Dedifferentiated amniotic fluid mesenchymal stem cell (primary cell): ENCODE results near the gene LIN9.
"Not testable (repeated sequence)": the region's sequence is repeated elsewhere in the genome, so short reads cannot be mapped to it uniquely, and the experiment has no call there.

ENCODE experiments used
- DNase-seq: peaks from one replicate; pipeline ENCODE4 v3.0.0-alpha.2; 2016; ENCODE audit errors: extremely low spot score

Gene LIN9

DNA sequence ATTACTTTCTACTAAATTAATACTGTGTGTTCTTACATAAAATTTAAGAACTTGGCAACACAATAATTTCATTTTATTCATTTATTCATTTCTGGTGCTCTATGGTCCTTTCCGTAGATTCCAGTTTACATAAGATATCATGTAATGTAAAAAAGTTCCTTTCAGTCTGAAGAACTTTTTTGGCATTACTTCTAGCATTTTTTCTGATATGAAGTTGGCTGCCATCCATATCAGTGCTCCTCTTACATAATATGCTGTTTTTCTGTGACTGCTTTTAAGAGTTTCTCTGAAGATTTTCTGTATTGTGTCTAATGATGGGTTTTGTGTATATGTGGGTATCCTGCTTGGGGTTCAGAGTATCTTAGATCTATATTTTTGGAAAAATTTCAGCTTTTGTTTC is 34.8 kb downstream of the LIN9 start:
- DNase-seq = no peak

DNA sequence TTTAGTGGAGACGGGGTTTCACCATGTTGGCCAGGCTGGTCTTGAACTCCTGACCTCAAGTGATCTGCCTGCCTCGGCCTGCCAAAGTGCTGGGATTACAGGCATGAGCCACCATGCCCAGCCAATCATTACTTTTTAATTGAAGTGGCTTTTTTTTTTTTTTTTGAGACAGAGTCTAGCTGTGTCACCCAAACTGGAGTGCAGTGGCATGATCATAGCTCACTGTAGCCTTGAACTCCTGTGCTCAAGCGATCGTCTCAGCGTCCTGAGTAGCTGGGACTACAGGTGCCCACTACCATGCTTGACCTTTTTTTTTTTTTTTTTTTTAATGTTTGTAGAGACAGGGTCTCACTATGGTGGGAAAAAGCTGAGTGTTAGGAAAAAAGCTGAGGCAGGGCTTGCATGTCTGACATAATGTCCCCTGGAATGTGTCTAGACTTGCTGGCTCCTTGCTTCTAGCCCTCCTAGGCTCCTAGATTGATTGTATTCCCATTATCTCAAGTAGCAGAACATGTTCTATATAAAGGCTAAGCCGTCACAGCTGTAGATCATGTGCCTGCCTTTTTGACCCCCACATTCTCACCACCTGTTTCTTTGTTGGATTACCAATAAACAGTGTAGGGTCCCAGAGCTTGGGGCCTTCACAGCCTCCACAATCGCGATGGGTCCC is 36.6 kb downstream of the LIN9 start:
- DNase-seq = not testable (repeated sequence)

DNA sequence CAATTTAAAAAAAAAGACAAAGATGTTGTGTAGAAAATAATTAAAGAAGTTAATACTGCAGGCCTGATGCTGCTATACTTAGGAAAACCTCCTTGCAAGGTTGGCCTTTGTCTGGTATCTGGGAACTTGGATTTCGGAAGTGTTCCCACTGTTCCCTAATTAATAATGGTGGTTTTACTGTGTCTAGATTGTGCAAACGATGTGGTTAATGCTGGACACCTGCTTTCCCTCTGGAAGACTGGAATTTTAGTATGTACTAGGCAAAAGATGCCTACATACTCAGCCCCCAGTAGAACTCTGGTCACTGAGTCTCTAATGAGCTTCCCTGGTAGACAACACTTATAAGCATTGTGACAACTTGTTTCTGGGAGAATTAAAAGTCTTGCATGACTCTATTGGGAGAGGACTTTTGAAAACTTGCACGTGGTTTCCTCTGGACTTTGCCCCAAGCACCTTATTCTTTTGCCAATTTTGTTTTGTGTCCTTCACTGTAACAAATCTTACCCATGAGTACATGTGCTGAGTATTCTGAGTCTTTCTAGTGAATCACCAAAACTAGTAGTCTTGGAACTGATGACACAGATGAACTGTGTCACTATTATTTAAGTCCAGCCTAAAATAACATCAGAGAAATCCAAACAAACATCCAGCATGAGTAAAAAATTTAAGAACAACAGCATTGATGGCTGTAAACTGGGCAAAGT is 40.4 kb downstream of the LIN9 start:
- DNase-seq = peak; percentile 15

DNA sequence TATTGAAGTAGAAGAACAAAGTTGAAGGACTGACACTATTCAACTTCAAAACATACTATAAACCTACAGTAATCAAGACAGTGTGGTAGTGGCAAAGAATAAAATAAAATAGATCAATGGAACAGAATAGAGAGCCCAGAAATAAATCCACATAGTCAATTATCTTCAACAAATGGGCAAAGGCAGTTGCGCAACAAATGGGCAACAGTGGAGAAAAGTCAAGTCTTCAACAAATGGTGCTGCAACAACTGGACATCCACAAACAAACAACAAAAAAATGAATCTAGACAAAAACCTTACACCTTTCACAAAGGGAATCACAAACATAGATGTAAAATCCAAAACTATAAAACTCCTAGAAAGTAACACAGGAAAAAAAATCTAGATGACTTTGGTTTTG is 47.1 kb downstream of the LIN9 start:
- DNase-seq = no peak

DNA sequence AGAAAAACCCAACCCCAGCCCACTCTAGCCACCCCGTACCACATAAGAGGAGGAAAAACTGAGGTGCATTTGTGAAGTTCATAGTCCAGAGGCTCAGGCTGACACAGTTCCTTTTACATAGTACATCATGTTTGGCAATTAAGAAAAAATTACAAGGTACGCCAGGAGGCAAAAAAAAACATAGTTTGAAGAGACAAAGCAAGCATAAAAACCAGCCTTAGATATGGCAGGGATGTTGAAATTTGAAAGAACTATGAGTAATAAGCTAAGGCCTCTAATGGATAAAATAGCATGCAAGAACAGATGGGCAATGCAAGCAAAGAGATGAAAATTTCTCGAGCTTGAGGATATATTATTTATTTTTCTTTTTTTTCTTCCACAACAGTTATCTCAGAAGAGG is 53.6 kb downstream of the LIN9 start:
- no peak for DNase-seq

DNA sequence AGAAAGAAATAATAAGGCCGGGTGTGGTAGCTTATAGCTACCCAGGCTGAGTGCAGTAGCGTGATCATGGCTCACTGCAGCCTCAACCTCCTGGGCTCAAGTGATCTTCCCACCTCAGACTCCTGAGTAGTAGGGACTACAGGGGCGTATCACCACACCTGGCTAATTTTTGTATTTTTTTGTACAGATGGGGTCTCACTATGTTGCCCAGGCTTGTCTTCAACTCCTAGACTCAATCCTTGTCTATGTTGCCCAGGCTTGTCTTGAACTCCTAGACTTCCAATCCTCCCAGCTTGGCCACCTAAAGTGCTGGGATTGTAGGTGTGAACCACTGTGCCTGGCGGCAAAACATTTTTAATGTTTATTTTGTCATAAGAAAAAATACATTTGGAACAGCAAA is 55.0 kb downstream of the LIN9 start:
- DNase-seq = no peak

DNA sequence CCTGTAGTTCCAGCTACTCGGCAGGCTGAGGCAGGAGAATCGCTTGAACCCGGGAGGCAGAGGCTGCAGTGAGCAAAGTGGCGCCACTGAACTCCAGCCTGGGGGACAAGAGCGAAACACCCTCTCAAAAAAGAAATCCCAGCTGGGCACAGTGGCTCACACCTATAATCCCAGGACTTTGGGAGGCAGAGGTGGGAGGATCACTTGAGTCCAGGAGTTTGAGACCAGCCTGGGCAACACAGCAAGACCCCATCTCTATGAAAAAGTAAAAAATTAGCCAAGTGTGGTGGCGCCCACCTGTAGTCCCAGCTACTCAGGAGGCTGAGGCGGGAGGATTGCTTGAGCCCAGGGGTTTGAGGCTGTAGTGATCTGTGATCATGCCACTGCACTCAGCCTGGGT is 56.1 kb downstream of the LIN9 start:
- not testable (repeated sequence) for DNase-seq

DNA sequence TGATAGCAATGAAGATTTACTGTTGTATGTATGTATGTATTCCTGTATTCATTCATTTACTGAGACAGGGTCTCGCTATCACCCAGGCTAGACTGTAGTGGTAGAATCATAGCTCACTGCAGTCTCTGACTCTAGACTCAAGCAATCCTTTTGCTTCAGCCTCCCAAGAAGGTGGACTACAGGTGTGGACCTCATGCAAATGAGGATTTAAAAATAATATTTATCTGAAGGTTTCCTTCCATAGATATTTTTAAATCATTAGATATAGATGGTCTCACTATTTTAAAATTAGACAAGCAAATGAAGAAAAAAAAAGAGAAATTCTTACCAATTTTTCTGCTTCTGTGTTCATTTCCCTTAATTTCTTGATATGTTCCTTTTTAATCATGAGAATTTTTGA is 58.5 kb downstream of the LIN9 start:
- no peak for DNase-seq

DNA sequence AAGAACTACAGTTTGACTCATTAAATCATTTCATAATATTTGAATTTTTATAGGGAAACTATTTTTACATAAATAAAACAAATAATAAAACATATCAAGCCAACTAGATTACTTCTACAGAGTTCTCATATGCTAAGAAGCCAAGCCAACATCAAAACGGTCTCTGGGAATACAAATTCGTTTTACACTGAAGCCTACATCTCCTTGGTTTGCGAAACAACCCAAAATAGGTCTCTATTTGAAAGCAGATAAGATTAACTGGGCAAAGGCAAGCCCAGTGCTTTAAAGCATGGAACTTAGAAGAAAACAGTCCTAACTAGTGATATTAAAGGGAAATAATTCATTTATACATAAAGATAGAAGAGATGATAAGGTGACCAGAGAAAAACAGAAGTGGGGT is 60.2 kb downstream of the LIN9 start:
- no peak for DNase-seq

DNA sequence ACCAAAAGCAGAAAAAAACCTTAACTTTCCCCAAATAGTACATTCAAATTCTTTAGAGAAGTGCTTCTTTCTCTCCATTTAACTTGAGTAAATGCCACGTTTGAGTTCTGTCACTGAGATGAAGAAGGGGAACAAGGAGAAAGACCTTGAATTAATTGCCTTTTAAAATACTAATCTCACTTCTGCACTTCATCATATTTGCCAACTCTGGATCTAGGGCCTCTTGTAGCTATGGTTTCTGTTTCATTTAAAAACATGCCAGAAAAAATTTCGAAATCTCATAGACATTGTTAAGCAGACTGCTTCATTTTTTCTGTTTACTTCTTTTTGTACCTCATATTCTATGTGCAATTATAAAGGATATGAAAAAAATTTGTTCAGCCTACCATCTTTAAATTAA is 60.9 kb downstream of the LIN9 start:
- DNase-seq = peak; percentile 61

DNA sequence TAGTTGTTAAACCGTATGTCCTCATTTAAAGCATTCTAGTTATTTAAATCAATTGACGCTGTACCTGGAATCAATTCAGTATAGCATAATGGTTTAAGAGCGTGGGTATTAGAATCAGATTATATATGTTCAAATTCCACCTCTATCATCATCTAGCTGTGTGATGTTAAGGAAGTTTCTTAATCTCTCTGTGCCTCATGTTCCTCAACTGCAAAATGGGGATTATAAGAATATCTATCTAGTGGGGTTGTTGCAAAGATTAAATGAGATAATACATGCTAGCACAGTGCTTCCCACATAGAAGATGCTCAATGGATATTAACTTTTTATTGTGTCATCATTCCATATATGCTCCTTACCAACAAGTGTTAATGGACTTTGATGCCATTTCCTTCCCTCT is 69.5 kb downstream of the LIN9 start:
- no peak for DNase-seq

DNA sequence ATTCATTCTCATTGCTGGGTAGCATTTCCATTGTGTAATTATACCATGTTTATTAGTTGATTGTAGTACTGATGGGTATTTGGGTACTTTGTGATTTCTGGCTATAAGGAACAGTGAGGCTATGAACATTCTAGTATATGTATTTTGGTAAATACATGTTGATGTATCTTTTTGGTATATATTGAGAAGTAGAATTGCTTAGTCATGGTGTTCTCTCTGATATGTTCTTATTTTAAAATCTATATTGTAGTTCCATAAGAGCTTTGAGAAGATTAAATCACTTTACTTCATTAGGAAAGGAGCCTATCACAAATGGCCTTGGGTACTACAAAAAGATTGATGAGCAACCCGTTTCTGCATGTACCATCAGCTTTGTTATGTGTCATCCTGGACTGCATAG is 72.1 kb downstream of the LIN9 start:
- no peak for DNase-seq

DNA sequence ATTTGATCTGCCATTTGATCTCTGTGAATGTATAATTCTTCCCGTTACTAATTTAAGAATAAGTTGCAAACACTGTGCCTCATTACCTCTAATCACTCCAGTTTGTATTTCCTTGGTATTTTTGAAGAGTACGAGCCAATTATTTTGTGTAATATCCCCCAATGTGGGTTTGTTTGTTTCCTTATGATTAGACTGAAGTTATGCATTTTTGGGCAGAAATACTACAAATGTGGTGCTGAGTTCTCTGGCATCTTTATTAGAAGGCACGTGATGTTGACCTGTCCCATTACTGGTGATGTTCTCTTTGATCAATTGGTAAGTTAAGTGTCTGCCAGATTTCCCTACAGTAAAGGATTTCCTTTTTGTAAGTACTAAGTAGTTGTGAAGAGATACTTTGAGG is 75.2 kb downstream of the LIN9 start:
- no peak for DNase-seq

DNA sequence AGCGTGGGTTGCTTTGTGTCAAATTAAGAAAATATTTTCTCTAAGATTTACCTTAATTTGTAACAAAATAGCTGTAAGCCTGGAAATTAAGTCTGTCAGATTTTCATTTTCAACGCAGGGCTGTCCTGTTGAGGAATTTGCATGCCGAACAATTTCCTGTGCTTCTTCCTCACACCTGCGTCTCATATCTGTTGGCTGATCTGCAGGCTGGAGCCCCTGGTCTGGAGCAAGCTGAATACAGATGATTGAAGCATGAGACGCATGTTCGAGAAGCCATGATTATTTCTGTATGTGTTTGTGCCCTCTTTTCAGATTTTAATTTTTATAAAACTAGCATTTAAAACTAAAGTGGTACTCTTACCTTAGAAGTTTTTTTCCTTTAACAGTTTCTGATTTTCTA is 75.7 kb downstream of the LIN9 start:
- DNase-seq = no peak

DNA sequence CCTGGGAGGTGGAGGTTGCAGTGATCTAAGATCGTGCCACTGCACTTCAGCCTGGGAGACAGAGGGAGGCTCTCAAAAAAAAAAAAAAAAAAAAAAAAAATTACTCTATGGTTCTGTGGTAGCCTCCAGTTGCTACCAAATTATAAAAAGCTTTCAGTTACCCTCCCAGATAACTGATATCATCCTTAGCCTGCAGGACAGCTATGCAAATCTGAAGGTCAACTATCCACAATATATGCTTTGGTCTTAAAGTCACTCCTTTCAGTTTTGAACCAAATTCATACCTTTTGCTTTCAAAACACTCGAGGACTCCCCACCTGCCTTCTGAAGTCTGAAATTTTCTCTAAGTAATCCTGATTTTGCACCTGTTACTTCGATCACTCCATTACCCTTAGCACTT is 82.4 kb downstream of the LIN9 start:
- DNase-seq = no peak

DNA sequence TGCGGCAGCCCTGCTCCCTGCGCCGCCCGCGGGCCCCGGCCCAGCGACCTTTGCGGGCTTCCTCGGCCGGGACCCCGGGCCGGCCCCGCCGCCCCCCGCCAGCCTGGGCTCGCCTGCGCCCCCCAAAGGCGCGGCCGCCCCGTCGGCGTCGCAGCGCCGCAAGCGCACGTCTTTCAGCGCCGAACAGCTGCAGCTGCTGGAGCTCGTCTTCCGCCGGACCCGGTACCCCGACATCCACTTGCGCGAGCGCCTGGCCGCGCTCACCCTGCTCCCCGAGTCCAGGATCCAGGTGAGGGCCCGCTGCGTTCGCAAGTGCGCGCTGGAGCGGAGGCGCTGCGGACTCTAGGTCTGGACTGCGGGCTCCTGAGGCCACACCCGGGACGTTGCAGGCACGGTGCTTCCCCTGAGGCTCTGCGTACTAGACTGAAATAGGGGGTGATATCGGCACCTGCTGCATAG is 85.1 kb downstream of the LIN9 start:
- no peak for DNase-seq

DNA sequence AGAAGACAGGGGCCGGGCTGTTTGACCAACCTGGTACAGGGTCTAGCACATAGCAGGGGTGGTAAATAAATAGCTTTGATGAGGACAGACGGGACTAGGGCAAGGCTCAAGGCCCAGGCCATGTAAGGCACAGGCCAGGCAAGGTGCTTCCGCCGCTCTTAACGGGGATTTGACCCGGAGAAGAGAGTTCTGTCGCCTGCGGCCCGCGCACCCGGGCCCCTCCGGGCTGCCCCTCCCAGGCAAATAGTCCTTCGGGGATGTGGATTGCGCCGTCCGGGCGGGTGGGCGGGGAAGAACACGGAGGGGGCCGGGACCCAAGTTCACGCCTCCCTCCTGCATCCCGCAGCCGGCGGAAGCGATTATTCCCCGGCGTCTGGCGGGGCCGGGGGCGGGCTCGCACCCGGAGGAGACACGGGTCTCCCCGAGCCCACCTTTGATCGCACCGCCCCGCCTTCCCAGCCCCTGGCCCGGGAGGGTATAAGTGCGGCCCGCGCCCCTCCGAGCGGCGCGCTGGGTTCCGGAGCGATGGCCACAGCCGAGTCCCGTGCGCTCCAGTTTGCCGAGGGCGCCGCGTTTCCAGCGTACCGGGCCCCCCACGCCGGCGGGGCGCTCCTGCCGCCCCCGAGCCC is 85.7 kb downstream of the LIN9 start, which contains the start of gene MIXL1:
MIXL1 (plus strand) TSS at position 508 of the 629 bp plus-strand sequence; CDS start at position 526, 18 bp downstream.
- no peak for DNase-seq

DNA sequence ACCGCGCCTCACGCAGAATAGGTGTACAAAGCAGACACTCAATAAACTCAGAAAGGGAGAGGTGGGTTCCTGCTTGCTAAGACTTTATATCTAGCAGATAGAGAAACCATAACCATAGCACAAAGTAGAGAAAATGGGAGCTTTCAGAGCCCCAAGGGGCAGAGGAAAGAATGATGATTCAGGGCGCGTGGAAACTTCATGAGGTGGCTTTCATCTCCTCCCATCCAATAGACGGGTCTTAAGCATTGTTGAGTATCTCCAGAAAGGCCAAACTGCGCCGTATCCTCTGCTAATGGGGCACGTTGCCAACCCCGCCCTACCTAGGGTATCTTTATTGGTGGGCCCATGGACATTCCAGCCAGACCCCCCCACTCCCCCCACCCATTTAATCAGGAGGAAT is 86.3 kb downstream of the LIN9 start:
- DNase-seq = no peak

DNA sequence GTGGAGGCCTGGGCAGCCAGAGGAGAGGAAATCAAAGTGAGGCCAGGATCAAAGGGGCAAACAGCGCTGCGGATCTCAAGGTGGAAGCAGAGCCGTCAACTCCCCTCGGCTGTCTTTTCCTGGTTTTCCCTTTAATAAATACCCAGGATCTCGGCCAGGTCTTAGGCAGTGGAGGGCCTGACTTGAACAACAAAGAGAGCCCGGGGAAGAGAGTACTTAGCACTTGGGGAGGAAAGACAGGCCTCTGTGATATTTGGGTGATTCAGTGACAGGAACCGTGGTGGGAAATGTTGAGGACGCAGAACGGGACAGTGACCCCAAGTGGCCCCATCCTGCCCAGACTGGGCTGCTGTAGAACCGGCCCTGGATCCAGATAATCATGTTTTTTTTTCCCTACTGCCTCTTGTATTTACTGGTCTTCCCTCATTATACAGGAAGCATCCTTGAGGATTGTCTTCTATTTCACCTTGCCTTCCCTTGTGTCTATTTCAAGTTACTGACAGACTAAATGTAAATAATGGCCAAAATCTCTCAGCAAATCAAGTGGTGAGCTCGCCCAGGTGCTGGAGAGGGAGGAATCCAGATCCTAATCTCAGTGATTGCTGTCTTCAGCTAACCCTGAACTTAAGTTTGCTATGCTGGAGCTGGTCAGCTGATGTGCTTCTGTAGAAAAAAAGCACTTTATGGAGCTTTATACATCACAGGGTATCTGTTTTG is 88.3 kb downstream of the LIN9 start:
- DNase-seq = no peak

DNA sequence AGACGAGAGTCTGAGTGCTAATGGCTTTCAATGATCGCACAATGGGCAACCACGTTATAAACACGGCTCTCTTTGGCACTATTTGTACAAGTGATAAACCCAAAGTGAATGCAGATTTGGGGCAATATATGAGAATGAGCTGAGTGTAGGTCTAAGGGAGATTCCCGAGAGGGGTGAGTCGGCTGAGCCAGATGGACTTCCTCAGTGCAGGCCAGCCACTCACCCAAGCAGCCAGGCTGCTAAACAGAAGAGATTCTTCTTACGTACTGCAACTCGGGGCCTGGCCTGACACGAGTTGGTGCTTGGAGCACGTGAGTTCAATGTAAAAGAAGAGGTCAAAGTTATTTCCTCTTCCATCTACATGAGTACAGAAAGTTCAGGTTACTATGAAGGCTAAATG is 91.7 kb downstream of the LIN9 start:
- DNase-seq = no peak

DNA sequence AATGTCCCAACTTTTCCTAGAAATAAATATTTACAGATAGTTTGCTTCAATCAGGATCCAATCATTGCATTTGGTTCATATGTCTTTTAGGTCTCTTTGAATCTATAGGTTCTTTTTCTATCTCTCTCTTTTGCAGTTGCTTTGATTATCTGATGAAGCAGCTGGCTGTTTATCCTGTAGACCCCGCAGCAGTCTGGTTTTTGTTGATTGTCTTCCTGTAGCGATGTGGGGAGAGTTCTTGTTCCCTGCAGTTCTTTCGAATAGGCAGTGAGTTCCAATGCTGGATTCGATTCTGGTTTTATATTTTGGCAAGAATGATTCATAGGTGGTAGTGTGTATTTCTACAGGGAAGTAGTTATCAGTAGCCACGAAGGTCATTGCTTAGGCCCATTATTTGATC is 92.9 kb downstream of the LIN9 start:
- no peak for DNase-seq

DNA sequence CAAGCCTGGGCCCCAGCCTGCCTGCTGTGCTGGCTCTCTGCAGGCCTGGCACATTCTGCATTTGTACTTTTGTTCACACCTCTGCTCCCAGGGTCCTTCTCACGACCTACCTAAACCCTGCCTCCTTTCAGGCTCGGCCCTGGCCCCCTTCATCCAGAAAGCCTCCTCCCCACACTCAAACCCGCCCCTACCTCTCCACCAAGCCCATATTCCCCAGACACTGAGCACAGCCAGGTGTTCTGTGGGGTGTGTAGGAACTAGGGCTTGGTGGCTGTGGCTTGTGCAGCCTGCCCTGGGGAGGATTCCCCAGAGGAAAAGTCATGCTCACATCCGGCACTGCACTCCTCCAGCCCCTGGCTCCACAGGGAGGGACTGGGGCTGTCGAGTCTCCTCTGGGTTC is 93.7 kb downstream of the LIN9 start:
- DNase-seq = no peak

DNA sequence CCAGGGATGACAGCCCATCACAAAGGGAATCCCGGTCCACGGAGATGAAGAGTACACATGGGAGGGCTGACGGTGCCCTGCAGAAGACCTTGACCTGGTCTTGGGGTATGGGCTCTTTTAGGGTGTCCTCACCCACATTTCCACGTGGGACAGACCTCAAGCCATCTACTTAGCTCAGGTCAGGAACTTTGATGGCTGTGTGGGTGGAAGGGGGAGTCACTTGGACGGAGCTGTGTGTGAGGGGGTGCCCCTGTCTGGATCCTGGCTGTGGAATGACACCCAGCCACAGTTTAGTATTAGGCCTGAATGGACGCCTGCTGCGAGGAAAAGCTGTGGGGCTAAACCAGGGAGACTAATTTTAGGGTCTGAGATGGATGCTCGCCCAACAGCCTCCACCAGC is 96.4 kb downstream of the LIN9 start:
- DNase-seq = no peak
